IMR-90 (cell line): ENCODE data around the gene ALKBH1.

Experiments
- BHLHE40 ChIP-seq: fragments of 150-350 bp; IDR thresholded peaks from 2 replicates; pipeline ENCODE4 v1.6.1; 2016; ENCODE audit warnings: mild to moderate bottlenecking, low read depth, low read length
- CEBPB ChIP-seq: IDR thresholded peaks from 2 replicates; pipeline ENCODE4 v1.6.1; 2012; ENCODE audit warnings: low read depth, low read length, improper control_type of control experiment
- CHD1 ChIP-seq: IDR thresholded peaks from 2 replicates; pipeline ENCODE4 v1.6.1; 2012; ENCODE audit warnings: low read depth, low read length, improper control_type of control experiment
- MXI1 ChIP-seq: IDR thresholded peaks from 2 replicates; pipeline ENCODE4 v1.6.1; 2012; ENCODE audit warnings: low read depth, mild to moderate bottlenecking, low read length, moderate library complexity, borderline replicate concordance
- NFE2L2 ChIP-seq: fragments of 150-350 bp; IDR thresholded peaks from 2 replicates; pipeline ENCODE4 v1.6.1; 2016; ENCODE audit warnings: low read depth, mild to moderate bottlenecking, low read length
- POLR2A ChIP-seq: IDR thresholded peaks from 2 replicates; pipeline ENCODE4 v1.6.1; 2012; ENCODE audit warnings: mild to moderate bottlenecking, low read depth, low read length
- RAD21 ChIP-seq: IDR thresholded peaks from 2 replicates; pipeline ENCODE4 v1.6.1; 2012; ENCODE audit warnings: low read length, improper control_type of control experiment
- RFX5 ChIP-seq: IDR thresholded peaks from 2 replicates; pipeline ENCODE4 v1.8.0; 2012; ENCODE audit warnings: low read depth, mild to moderate bottlenecking, low read length, moderate library complexity
- SMC3 ChIP-seq: fragments of 150-350 bp; IDR thresholded peaks from 2 replicates; pipeline ENCODE4 v1.6.1; 2016; ENCODE audit warnings: low read depth, mild to moderate bottlenecking, antibody characterized with exemption, low read length, moderate library complexity
- TF ChIP-seq, protein P1 (sequence below): conservative IDR thresholded peaks from 2 replicates; pipeline ENCODE4 v1.5.1; 2012; ENCODE audit warnings: mild to moderate bottlenecking, low read depth, low read length, improper control_type of control experiment

GRCh38 chr14:77659831-77660230 is 48.0 kb downstream of the ALKBH1 start:
- TF ChIP-seq POLR2A (no peak), CHD1 (no peak), BHLHE40 (no peak), RAD21 (no peak), RFX5 (no peak), NFE2L2 (no peak), SMC3 (no peak), MXI1 (no peak), CEBPB (peak; percentile 42; the same call in 1 of the 2 replicates)
- TF ChIP-seq, protein P1, sequence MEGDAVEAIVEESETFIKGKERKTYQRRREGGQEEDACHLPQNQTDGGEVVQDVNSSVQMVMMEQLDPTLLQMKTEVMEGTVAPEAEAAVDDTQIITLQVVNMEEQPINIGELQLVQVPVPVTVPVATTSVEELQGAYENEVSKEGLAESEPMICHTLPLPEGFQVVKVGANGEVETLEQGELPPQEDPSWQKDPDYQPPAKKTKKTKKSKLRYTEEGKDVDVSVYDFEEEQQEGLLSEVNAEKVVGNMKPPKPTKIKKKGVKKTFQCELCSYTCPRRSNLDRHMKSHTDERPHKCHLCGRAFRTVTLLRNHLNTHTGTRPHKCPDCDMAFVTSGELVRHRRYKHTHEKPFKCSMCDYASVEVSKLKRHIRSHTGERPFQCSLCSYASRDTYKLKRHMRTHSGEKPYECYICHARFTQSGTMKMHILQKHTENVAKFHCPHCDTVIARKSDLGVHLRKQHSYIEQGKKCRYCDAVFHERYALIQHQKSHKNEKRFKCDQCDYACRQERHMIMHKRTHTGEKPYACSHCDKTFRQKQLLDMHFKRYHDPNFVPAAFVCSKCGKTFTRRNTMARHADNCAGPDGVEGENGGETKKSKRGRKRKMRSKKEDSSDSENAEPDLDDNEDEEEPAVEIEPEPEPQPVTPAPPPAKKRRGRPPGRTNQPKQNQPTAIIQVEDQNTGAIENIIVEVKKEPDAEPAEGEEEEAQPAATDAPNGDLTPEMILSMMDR: no peak
